Measurements from ENCODE around the gene ZRANB3. TPM values are rescaled to one million over a fixed set of nuclear protein-coding genes. Genes with fewer than 3 reads are reported as not detected.

The ZRANB3 gene
- polyA plus RNA-seq, 2 donors, result 1.5 to 1.9 TPM

DNA sequence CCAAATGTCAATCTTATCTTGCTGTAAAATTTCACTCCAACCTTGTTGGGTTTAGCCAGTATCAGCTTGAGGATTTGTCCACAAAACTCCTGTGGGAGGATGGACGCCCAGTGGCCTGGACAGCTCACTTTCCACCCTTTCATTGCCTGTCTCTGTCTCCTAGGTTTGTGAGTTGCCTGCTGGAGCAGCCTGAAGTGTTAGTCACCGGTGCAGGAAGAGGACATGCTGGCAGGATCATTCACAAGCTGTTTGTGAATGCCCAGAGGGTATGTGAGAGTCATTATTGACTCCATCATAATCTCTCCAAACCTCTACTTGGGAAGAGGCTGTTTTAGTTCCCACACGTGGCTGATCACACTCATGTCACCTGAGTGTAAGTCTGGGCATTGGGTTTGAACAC, 366.6 kb downstream of the ZRANB3 start:
- Histone ChIP-seq H3K36me3 (ENCODE audit: control insufficient read depth in 2 of 2, insufficient read depth in 2 of 2, low read length in 1 of 2) (peaks cover 11 to 16% of the 10 kb centered on the region in 2 donors), H3K27me3 (ENCODE audit: control insufficient read depth in 1 of 2, insufficient read depth in 2 of 2, low read length in 2 of 2) (no peaks in the 10 kb centered on the region), H3K4me1 (ENCODE audit: control insufficient read depth in 2 of 2, insufficient read depth in 2 of 2, low read length in 1 of 2) (no peaks in the 10 kb centered on the region), H3K27ac (ENCODE audit: low read depth in 2 of 2, low read length in 1 of 2) (no peak overlapping the region), H3K9me3 (ENCODE audit: control insufficient read depth in 2 of 2, insufficient read depth in 1 of 2, low read depth in 1 of 2, low read length in 1 of 2) (no peaks in the 10 kb centered on the region), H3K4me3 (ENCODE audit: low read depth in 1 of 2, low read length in 2 of 2) (no peak overlapping the region)
- 62 to 72% methylated on average over 3 of the region's 3 CpGs for WGBS, 2 donors

DNA sequence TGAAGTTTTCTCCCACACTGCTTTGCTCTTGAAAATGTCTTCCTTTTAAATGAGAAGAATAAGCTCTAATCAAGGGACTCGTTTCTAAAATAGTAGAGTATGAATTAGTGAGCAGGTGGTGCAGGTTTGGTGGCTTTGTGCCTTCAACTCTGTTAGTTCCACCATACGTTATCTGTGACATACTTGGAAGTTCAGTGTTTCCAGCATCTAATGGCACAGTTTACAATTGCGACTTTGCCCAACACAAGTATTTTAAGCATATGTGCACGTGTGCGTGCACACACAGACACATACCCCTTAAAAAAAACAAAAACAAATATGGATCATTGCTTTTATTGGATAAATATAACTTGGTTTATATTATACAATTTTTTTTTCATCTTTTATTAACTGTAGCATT, 367.1 kb downstream of the ZRANB3 start:
- H3K36me3 ChIP-seq (ENCODE audit: control insufficient read depth in 2 of 2, insufficient read depth in 2 of 2, low read length in 1 of 2), result peaks cover 9 to 17% of the 10 kb centered on the region in 2 donors
- no peaks in the 10 kb centered on the region for H3K4me1 ChIP-seq (ENCODE audit: control insufficient read depth in 2 of 2, insufficient read depth in 2 of 2, low read length in 1 of 2)
- whole genome bisulfite sequencing, 2 donors, result 90 to 93% methylated on average over 5 of the region's 5 CpGs
- no peak overlapping the region for H3K27ac ChIP-seq (ENCODE audit: low read depth in 2 of 2, low read length in 1 of 2)
- H3K4me3 ChIP-seq (ENCODE audit: low read depth in 1 of 2, low read length in 2 of 2), result no peak overlapping the region
- H3K27me3 ChIP-seq (ENCODE audit: control insufficient read depth in 1 of 2, insufficient read depth in 2 of 2, low read length in 2 of 2), result no peaks in the 10 kb centered on the region
- H3K9me3 ChIP-seq (ENCODE audit: control insufficient read depth in 2 of 2, insufficient read depth in 1 of 2, low read depth in 1 of 2, low read length in 1 of 2), result no peaks in the 10 kb centered on the region

DNA sequence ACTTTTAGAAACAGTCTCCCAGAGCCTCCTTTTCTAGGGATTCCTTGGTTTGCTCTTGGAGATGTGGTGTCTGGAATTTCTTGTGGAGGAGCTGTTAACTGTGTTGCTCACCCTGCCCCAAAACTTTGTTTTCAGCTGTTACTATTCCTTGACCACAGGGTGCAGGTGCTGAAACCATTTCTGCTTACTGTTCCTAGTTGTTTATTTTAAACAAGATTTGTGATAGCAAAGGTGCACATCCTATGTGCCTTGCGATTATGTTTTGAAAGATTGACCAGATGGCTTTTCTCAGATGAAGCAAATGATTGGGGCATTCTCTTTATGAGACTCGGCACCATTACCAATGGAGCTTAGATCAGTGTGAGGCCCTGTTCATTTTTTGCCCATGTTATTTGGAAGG, 367.7 kb downstream of the ZRANB3 start:
- Histone ChIP-seq H3K4me3 (ENCODE audit: low read depth in 1 of 2, low read length in 2 of 2) (no peak overlapping the region), H3K36me3 (ENCODE audit: control insufficient read depth in 2 of 2, insufficient read depth in 2 of 2, low read length in 1 of 2) (peaks cover 4 to 12% of the 10 kb centered on the region in 2 donors), H3K27me3 (ENCODE audit: control insufficient read depth in 1 of 2, insufficient read depth in 2 of 2, low read length in 2 of 2) (no peaks in the 10 kb centered on the region), H3K4me1 (ENCODE audit: control insufficient read depth in 2 of 2, insufficient read depth in 2 of 2, low read length in 1 of 2) (no peaks in the 10 kb centered on the region), H3K9me3 (ENCODE audit: control insufficient read depth in 2 of 2, insufficient read depth in 1 of 2, low read depth in 1 of 2, low read length in 1 of 2) (no peaks in the 10 kb centered on the region), H3K27ac (ENCODE audit: low read depth in 2 of 2, low read length in 1 of 2) (no peak overlapping the region)
- 71 to 85% methylated on average over 2 of the region's 2 CpGs for WGBS, 2 donors

DNA sequence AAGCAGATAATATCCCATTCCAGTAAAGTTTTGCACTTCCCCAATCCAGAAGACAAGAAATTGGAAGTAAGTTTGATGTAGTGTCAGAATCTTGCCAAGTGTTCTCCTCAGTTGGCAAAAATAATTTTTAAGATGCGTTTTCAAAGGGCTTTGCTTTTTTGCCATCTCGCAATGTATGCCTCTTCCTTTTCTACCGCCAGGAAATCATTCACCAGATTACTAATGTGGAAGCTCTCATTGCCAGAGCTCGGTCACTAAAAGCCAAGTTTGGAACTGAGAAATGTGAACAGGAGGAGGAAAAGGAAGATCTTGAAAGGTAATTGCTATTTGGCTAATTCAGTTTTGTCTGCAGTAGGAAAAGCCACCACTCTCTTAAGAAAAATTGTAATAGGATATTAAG, 368.2 kb downstream of the ZRANB3 start:
- WGBS, 2 donors, result 67 to 69% methylated on average over 4 of the region's 4 CpGs
- peaks cover 4 to 12% of the 10 kb centered on the region in 2 donors for H3K36me3 ChIP-seq (ENCODE audit: control insufficient read depth in 2 of 2, insufficient read depth in 2 of 2, low read length in 1 of 2)
- H3K4me1 ChIP-seq (ENCODE audit: control insufficient read depth in 2 of 2, insufficient read depth in 2 of 2, low read length in 1 of 2), result no peaks in the 10 kb centered on the region
- H3K4me3 ChIP-seq (ENCODE audit: low read depth in 1 of 2, low read length in 2 of 2), result no peak overlapping the region
- H3K27me3 ChIP-seq (ENCODE audit: control insufficient read depth in 1 of 2, insufficient read depth in 2 of 2, low read length in 2 of 2), result no peaks in the 10 kb centered on the region
- no peak overlapping the region for H3K27ac ChIP-seq (ENCODE audit: low read depth in 2 of 2, low read length in 1 of 2)
- no peaks in the 10 kb centered on the region for H3K9me3 ChIP-seq (ENCODE audit: control insufficient read depth in 2 of 2, insufficient read depth in 1 of 2, low read depth in 1 of 2, low read length in 1 of 2)

DNA sequence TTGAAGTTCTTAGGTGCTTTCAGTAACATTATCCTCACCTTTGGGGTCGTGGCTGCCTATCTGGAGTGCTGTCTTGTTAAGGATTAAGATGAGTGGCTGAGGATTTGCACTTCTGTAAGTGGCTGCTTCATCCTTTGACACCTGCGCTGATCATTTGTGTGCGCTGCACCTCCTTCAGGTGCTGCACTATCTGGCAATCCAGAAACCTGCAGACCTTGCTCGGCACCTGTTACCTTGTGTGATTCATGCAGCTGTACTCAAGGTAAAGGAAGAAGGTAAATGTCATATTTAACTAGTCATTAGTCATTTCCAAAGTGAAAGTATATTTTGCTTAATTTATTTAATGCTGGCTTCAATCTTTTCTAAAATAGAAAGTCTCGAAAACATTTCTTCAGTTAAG, 368.6 kb downstream of the ZRANB3 start:
- Histone ChIP-seq H3K27ac (ENCODE audit: low read depth in 2 of 2, low read length in 1 of 2) (no peak overlapping the region), H3K36me3 (ENCODE audit: control insufficient read depth in 2 of 2, insufficient read depth in 2 of 2, low read length in 1 of 2) (peaks cover 4 to 9% of the 10 kb centered on the region in 2 donors)

DNA sequence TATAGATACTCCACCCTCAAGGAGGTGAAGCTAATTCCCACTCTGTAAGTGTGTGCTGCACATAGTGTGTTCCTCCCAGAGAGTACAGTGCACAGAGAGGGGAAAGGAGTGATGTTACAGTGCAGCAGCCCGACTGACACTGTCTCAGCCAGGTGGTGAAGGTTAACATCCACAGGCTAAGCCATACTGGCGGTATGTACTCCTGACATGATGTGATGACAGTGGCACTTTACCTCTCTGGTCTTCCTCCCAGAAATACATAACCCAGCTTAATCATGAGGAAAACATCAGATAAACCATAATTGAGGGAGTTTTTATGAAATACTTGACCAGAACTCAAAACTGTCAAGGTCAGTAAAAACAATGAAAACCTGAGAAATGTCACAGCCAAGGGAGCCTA, 371.8 kb downstream of the ZRANB3 start:
- Histone ChIP-seq H3K27me3 (ENCODE audit: control insufficient read depth in 1 of 2, insufficient read depth in 2 of 2, low read length in 2 of 2) (no peaks in the 10 kb centered on the region), H3K27ac (ENCODE audit: low read depth in 2 of 2, low read length in 1 of 2) (no peak overlapping the region), H3K4me1 (ENCODE audit: control insufficient read depth in 2 of 2, insufficient read depth in 2 of 2, low read length in 1 of 2) (no peaks in the 10 kb centered on the region), H3K9me3 (ENCODE audit: control insufficient read depth in 2 of 2, insufficient read depth in 1 of 2, low read depth in 1 of 2, low read length in 1 of 2) (no peaks in the 10 kb centered on the region), H3K36me3 (ENCODE audit: control insufficient read depth in 2 of 2, insufficient read depth in 2 of 2, low read length in 1 of 2) (peaks cover 4% of the 10 kb centered on the region in 2 donors), H3K4me3 (ENCODE audit: low read depth in 1 of 2, low read length in 2 of 2) (no peak overlapping the region)
- 98% methylated on average over 2 of the region's 2 CpGs for WGBS, 2 donors

More for the DNA sequence above, 368.6 kb downstream of the ZRANB3 start:
- Histone ChIP-seq H3K27me3 (ENCODE audit: control insufficient read depth in 1 of 2, insufficient read depth in 2 of 2, low read length in 2 of 2) (no peaks in the 10 kb centered on the region), H3K4me3 (ENCODE audit: low read depth in 1 of 2, low read length in 2 of 2) (no peak overlapping the region), H3K9me3 (ENCODE audit: control insufficient read depth in 2 of 2, insufficient read depth in 1 of 2, low read depth in 1 of 2, low read length in 1 of 2) (no peaks in the 10 kb centered on the region), H3K4me1 (ENCODE audit: control insufficient read depth in 2 of 2, insufficient read depth in 2 of 2, low read length in 1 of 2) (no peaks in the 10 kb centered on the region)
- 65 to 78% methylated on average over 5 of the region's 5 CpGs for WGBS, 2 donors

DNA sequence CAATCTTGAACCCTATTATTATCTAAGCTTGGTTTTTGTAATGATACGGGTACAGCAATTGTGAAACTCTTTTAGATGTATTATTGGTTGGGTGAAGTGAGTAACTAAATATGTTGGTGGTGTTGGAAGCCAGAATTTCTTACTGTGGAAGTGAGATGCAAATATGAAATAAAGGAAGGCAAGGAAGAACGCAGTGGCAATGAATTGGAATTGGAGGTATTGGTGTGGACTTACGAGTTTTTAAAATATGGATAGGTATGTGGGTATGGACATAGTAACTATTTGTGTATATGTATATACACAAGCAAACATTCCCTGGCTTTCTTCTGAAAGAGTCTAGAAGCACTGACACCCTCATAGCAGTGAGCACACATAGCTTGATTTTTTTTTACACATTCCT, 373.2 kb downstream of the ZRANB3 start:
- H3K4me3 ChIP-seq (ENCODE audit: low read depth in 1 of 2, low read length in 2 of 2), result no peak overlapping the region
- H3K27ac ChIP-seq (ENCODE audit: low read depth in 2 of 2, low read length in 1 of 2), result no peak overlapping the region
- no peaks in the 10 kb centered on the region for H3K4me1 ChIP-seq (ENCODE audit: control insufficient read depth in 2 of 2, insufficient read depth in 2 of 2, low read length in 1 of 2)
- peaks cover 4 to 7% of the 10 kb centered on the region in 2 donors for H3K36me3 ChIP-seq (ENCODE audit: control insufficient read depth in 2 of 2, insufficient read depth in 2 of 2, low read length in 1 of 2)
- no peaks in the 10 kb centered on the region for H3K27me3 ChIP-seq (ENCODE audit: control insufficient read depth in 1 of 2, insufficient read depth in 2 of 2, low read length in 2 of 2)
- WGBS, 2 donors, result 95 to 97% methylated on average over 3 of the region's 3 CpGs
- H3K9me3 ChIP-seq (ENCODE audit: control insufficient read depth in 2 of 2, insufficient read depth in 1 of 2, low read depth in 1 of 2, low read length in 1 of 2), result no peaks in the 10 kb centered on the region

DNA sequence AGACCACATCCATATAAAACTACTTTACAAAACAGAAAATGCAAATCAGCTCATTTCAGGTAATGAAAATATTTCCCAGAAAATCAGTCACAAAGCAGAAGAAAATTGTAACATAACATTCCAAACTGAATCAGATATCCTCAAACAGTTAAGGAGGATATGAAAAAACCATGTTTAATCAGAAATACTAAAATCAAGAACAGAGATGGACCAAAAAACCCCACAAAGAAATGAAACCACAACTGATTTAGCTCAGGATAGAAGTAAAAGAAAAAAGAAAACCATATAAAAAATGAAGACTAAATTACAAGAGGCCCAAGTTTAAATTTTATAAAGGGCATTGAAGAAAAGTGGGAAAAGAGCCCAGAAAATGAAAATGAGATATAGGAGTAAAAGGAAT, 376.1 kb downstream of the ZRANB3 start:
- H3K36me3 ChIP-seq (ENCODE audit: control insufficient read depth in 2 of 2, insufficient read depth in 2 of 2, low read length in 1 of 2), result peaks cover 2 to 8% of the 10 kb centered on the region in 2 donors
- H3K4me1 ChIP-seq (ENCODE audit: control insufficient read depth in 2 of 2, insufficient read depth in 2 of 2, low read length in 1 of 2), result no peaks in the 10 kb centered on the region
- H3K27ac ChIP-seq (ENCODE audit: low read depth in 2 of 2, low read length in 1 of 2), result no peak overlapping the region
- no peaks in the 10 kb centered on the region for H3K27me3 ChIP-seq (ENCODE audit: control insufficient read depth in 1 of 2, insufficient read depth in 2 of 2, low read length in 2 of 2)
- no peak overlapping the region for H3K4me3 ChIP-seq (ENCODE audit: low read depth in 1 of 2, low read length in 2 of 2)
- no peaks in the 10 kb centered on the region for H3K9me3 ChIP-seq (ENCODE audit: control insufficient read depth in 2 of 2, insufficient read depth in 1 of 2, low read depth in 1 of 2, low read length in 1 of 2)

DNA sequence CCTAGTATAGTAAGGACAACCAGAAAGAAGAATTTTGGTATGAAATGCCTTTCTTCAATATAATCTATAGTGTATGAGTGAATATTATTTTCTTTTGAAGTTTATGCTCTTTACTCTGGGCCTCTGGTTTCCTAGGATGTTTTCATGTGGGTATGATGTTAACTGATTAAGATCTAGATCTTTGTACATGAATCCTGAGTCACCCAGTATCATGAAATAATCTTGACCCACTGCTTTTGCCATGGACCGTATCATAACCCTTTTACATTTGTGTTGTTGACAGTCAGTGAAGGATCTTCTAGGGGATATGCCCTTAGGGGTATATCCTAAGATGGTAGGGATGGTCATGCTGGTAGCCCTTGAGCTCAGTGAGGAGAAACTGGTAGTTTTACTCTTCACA, 378.7 kb downstream of the ZRANB3 start:
- WGBS, 2 donors, result 74 to 93% methylated on average over 1 of the region's 1 CpG
- Histone ChIP-seq H3K27ac (ENCODE audit: low read depth in 2 of 2, low read length in 1 of 2) (no peak overlapping the region), H3K27me3 (ENCODE audit: control insufficient read depth in 1 of 2, insufficient read depth in 2 of 2, low read length in 2 of 2) (no peaks in the 10 kb centered on the region), H3K4me3 (ENCODE audit: low read depth in 1 of 2, low read length in 2 of 2) (no peak overlapping the region), H3K9me3 (ENCODE audit: control insufficient read depth in 2 of 2, insufficient read depth in 1 of 2, low read depth in 1 of 2, low read length in 1 of 2) (no peaks in the 10 kb centered on the region), H3K36me3 (ENCODE audit: control insufficient read depth in 2 of 2, insufficient read depth in 2 of 2, low read length in 1 of 2) (peaks cover 0 to 5% of the 10 kb centered on the region in 2 donors), H3K4me1 (ENCODE audit: control insufficient read depth in 2 of 2, insufficient read depth in 2 of 2, low read length in 1 of 2) (no peaks in the 10 kb centered on the region)

DNA sequence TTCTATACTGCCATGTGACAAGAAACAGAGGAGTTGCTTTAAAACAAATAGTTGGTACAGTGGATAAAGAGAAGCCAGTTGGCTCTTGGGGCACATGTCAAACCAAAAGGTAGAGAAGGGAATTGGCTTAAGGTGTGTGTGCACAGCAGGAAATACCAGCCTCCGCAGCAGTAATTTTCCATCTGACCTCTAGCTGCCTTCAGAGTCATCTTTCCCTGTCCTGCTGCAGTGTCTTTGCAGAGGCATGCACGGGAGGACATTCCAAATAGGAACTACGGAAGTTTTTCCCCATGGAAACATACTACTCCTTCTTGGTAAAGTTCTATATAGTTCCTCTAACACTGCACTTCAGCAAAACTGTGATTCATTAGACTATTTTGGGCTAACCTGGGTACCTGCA, 379.4 kb downstream of the ZRANB3 start:
- no peaks in the 10 kb centered on the region for H3K9me3 ChIP-seq (ENCODE audit: control insufficient read depth in 2 of 2, insufficient read depth in 1 of 2, low read depth in 1 of 2, low read length in 1 of 2)
- H3K27ac ChIP-seq (ENCODE audit: low read depth in 2 of 2, low read length in 1 of 2), result no peak overlapping the region
- H3K36me3 ChIP-seq (ENCODE audit: control insufficient read depth in 2 of 2, insufficient read depth in 2 of 2, low read length in 1 of 2), result peaks cover 0 to 5% of the 10 kb centered on the region in 2 donors
- H3K27me3 ChIP-seq (ENCODE audit: control insufficient read depth in 1 of 2, insufficient read depth in 2 of 2, low read length in 2 of 2), result no peaks in the 10 kb centered on the region
- no peak overlapping the region for H3K4me3 ChIP-seq (ENCODE audit: low read depth in 1 of 2, low read length in 2 of 2)
- H3K4me1 ChIP-seq (ENCODE audit: control insufficient read depth in 2 of 2, insufficient read depth in 2 of 2, low read length in 1 of 2), result no peaks in the 10 kb centered on the region
- 91 to 94% methylated on average over 3 of the region's 3 CpGs for WGBS, 2 donors
